GM19438 (cell line): ENCODE results near the gene C11orf16.
"Not testable (repeated sequence)": the region's sequence is repeated elsewhere in the genome, so short reads cannot be mapped to it uniquely, and the experiment has no call there.

Source experiments
- ATAC-seq: cut with Tn5 transposase; IDR thresholded peaks from one replicate; pipeline ENCODE4 v1.9.1; 2021; ENCODE audit warnings: low read depth; ENCODE audit not compliant: unreplicated experiment

The C11orf16 gene

DNA sequence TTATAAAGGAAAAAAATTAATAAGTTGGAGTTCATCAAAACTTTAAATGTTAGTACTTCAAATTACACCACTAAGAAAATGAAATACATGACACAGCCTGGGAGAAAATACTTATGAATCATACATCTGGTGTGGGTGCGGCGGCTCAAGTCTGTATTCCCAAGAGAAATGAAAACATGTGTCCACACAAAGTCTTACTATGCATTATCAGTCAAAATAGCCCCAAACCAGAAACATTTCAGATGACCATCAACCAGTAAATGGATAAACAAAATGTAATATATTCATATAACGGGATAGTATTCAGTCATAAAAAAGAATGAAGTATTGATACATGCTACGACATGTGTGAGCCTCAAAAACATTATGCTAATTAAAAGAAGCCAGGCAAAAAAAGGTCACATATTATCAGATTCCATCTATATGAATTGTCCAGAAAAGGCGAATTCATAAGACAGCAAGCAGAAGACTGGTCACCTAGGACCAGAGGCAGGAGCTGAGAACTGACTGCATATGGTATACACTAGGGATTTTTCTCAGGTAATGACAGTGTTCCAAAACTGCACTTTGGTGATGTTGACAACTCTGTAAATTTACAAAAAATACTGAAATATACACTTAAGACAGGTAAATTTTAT lies 27.1 kb downstream of the C11orf16 start:
- ATAC-seq = no peak

GRCh38 chr11:8899119-8899753 lies 33.5 kb downstream of the C11orf16 start:
- ATAC-seq = no peak

- not testable (repeated sequence) for ATAC-seq
Measured at GRCh38 chr11:8891185-8891584, 41.6 kb downstream of the C11orf16 start.

DNA sequence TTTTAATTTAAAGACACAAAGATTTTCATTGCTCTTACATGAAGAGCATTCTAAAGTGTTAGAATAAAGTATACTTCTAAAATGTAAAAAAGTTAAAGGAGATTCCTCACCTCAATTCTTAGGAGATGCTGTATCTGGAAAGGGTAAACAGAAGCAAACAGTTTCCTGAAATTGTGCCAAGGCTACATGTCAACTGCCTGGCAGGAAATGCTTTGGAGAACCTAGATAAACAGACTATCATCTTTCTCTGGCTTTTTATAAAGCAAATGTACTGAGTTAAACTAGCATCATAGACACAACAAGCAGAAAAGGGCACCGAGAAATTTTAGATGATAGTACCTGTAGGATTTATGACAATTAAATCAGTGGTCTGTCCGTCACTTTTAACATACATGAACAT lies 46.4 kb downstream of the C11orf16 start:
- no peak for ATAC-seq

DNA sequence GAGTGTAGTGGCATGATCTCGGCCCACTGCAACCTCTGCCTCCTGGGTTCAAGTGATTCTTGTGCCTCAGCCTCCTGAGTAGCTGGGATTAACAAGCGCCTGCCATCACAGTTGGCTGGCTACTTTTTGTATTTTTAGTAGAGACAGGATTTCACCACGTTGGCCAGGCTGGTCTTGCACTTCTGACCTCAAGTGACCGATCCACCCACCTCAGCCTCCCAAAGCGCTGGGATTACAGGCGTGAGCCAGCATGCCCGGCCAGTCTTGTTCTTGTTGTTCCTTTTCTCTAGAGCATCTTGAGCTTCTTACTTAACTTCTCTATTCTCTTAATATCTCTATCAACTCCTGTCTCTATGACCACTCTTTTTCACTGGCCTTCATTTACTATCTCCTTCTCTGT lies 51.2 kb downstream of the C11orf16 start:
- not testable (repeated sequence) for ATAC-seq

DNA sequence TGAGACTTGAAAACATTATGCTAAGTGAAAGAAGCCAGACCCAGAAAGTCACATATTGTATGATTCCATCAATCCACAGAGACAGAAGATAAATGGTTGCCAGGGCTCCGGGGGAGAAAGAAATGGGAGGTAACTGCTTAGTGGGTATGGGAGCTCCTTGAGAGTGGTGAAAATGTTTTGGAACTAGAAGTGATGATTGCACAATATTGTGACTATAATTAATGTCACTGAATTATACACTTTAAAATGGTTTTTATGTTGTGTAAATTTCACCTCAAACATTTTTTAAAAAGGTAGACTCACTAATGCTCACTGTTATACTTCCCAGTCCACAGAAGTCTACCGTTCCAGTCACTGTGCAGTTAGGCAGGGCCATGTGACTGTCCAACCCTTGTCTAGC lies 54.0 kb downstream of the C11orf16 start:
- ATAC-seq = no peak

DNA sequence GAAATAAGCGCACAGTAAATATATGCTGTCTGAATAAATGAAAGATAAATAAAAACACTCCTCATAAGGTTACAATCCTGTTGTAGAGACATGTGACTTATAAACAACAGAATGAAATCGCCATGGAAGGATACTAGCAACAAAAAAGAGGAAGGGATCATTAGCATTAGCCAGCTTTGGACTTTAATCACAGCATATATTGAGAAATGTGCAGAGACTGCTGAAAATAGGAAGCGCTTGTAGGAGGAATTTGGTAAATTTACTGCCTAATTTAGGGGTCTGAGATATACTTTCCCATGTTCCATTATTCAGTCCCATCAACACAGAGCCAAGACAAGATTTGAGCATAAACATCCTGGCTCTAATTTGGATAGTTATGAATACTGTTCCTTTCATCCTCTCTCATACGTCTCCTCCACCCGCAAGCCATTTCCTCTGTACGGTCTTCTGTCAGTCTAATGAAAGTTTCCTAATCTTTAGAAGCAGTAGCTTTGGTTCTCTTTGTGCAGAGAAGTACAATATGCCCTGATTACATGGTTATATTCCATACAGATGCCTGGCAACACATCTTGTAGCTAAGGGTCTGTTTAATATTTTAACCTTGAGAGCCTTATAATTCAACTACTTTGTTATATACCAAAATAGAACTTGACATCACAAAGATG lies 58.9 kb downstream of the C11orf16 start:
- ATAC-seq = no peak

DNA sequence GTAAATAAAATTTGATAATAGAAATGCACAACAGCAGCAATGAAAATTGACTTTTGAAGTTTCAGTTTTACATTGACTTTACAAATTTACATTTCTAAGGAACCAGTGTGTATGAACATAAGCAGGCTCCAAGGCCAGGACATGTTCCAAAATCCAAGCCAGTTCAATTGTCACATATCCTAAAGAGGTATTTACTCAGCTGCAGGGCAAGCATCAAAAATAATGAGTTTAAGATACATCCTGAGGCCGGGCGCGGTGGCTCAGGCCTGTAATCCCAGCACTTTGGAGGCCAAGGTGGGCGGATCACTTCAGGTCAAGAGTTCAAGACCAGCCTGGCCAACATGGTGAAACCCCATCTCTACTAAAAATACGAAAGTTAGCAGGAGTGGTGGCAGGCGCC lies 60.8 kb downstream of the C11orf16 start:
- no peak for ATAC-seq

- ATAC-seq = no peak
Measured at GRCh38 chr11:8871171-8871775, 61.5 kb downstream of the C11orf16 start.

GRCh38 chr11:8870411-8871170 lies 62.2 kb downstream of the C11orf16 start:
- ATAC-seq = no peak
